K562 (cell line): ENCODE data around the gene BLZF1. TPM values are rescaled to one million over a fixed set of nuclear protein-coding genes. Genes with fewer than 3 reads are reported as not detected.

Source experiments
- ADNP ChIP-seq: fragments of 200-800 bp; sonication (Bioruptor generic); IDR thresholded peaks from 2 replicates; pipeline ENCODE4 v1.6.1; 2016; ENCODE audit warnings: missing genetic modification characterization, missing compliant biosample characterization
- CHD1 ChIP-seq: fragments of 200-600 bp; sonication (generic); IDR thresholded peaks from one replicate; pipeline ENCODE4 v1.6.1; 2012; ENCODE audit warnings: mild to moderate bottlenecking, moderate library complexity, low read length, inconsistent platforms
- HMGXB4 ChIP-seq: sonication (generic); formaldehyde crosslinking; IDR thresholded peaks from 2 replicates; pipeline ENCODE4 v1.8.1; 2023; ENCODE audit warnings: mild to moderate bottlenecking, missing genetic modification reagents
- JUNB ChIP-seq: fragments of 450-650 bp; formaldehyde crosslinking; conservative IDR thresholded peaks from 2 replicates; pipeline ENCODE4 v1.4.0; 2020; ENCODE audit warnings: mild to moderate bottlenecking
- KLF6 ChIP-seq: fragments of 250-450 bp; sonication (Bioruptor Pico); IDR thresholded peaks from 2 replicates; pipeline ENCODE4 v1.4.0; 2020; ENCODE audit warnings: mild to moderate bottlenecking, moderate library complexity, borderline replicate concordance
- NFIC ChIP-seq: fragments of 450-650 bp; IDR thresholded peaks from 2 replicates; pipeline ENCODE4 v1.6.1; 2017; ENCODE audit warnings: mild to moderate bottlenecking, inconsistent platforms
- PPARD ChIP-seq: fragments of 250-450 bp; sonication (Bioruptor Pico); IDR thresholded peaks from 2 replicates; pipeline ENCODE4 v1.8.0; 2022; ENCODE audit warnings: inconsistent platforms, mild to moderate bottlenecking, moderate library complexity
- RBM22 ChIP-seq: fragments of 200-400 bp; formaldehyde crosslinking; IDR thresholded peaks from 2 replicates; pipeline ENCODE4 v1.6.1; 2018; ENCODE audit warnings: low read length, low read depth; ENCODE audit not compliant: poor library complexity, severe bottlenecking
- SIX5 ChIP-seq, 2 experiments: IDR thresholded peaks; 2 replicates each; pipeline ENCODE4 v1.6.1; 2011; ENCODE audit warnings: low read length in 2 of 2, borderline replicate concordance in 1 of 2, low read depth in 1 of 2, mild to moderate bottlenecking in 1 of 2, moderate library complexity in 1 of 2; ENCODE audit not compliant: insufficient read depth in 1 of 2
- SMAD4 ChIP-seq: fragments of 250-450 bp; sonication (Bioruptor Pico); conservative IDR thresholded peaks from 2 replicates; pipeline ENCODE4 v1.8.0; 2021; ENCODE audit warnings: inconsistent platforms, mild to moderate bottlenecking, moderate library complexity
- STAT6 ChIP-seq: sonication (generic); formaldehyde crosslinking; IDR thresholded peaks from 2 replicates; pipeline ENCODE4 v1.8.1; 2023; ENCODE audit warnings: mild to moderate bottlenecking, missing genetic modification reagents
- TFAP4 ChIP-seq: sonication (generic); formaldehyde crosslinking; IDR thresholded peaks from 2 replicates; pipeline ENCODE4 v1.8.0; 2022; ENCODE audit warnings: missing genetic modification reagents, mild to moderate bottlenecking, moderate library complexity, borderline replicate concordance
- TGIF2 ChIP-seq: sonication (generic); formaldehyde crosslinking; IDR thresholded peaks from 2 replicates; pipeline ENCODE4 v1.8.1; 2022; ENCODE audit warnings: mild to moderate bottlenecking, missing genetic modification reagents, moderate library complexity
- ZBTB1 ChIP-seq: sonication (generic); formaldehyde crosslinking; IDR thresholded peaks from 2 replicates; pipeline ENCODE4 v1.8.1; 2023; ENCODE audit warnings: missing genetic modification reagents, low read depth, mild to moderate bottlenecking, borderline replicate concordance
- ZBTB2 ChIP-seq: fragments of 450-650 bp; IDR thresholded peaks from 2 replicates; pipeline ENCODE4 v1.6.1; 2016; ENCODE audit warnings: antibody characterized with exemption
- ZNF133 ChIP-seq: fragments of 250-450 bp; sonication (Bioruptor Pico); IDR thresholded peaks from 2 replicates; pipeline ENCODE4 v1.4.0; 2020; ENCODE audit warnings: mild to moderate bottlenecking
- polyA plus RNA-seq, 8 experiments: library from polyadenylated mRNA; depleted of rRNA in 4 of 8; stranded (reverse) in 5 of 8; unstranded in 3 of 8; fragments of >200 nt; fragmentation: Nextera tagmentation in 2 of 8; fragmentation: Illumina TruSeq in 1 of 8; extraction: Ambion mirVana in 2 of 8; extraction: Trizol in 1 of 8; gene quantifications; 2 replicates each; pipeline versions ENCODE4 v1.2.1 to v1.2.3, GENCODE V29; 2011 to 2014; ENCODE audit warnings: inconsistent platforms in 1 of 8, missing spikeins in 1 of 8
- total RNA-seq, 7 experiments: library from RNA; depleted of rRNA in 6 of 7; stranded (reverse); fragments of >200 nt in 6 of 7; fragmentation: Illumina TruSeq in 2 of 7; extraction: Trizol in 2 of 7; gene quantifications; 2 replicates each; pipeline versions ENCODE4 v1.2.1 to v1.2.3, GENCODE V29; 2011 to 2021; ENCODE audit warnings: low replicate concordance in 1 of 7
- TF ChIP-seq, protein P1 (sequence below): fragments of 150-350 bp; conservative IDR thresholded peaks from 2 replicates; pipeline ENCODE4 v1.6.1; 2014; ENCODE audit warnings: low read length

Gene BLZF1
- total and polyA plus RNA-seq, 9 of the 15 experiments (the other 6 are each of a cell fraction or from before 2014, with no cell fraction given) = 20.5 to 32.8 (median 25.3) TPM

- TF ChIP-seq STAT6 (CRISPR knock-in tag) (no peak), TFAP4 (CRISPR knock-in tag) (no peak), CHD1 (no peak), NFIC (0 out of 2 replicates have a peak, but pooled peaks have one; percentile 7), PPARD (CRISPR knock-in tag) (no peak), SMAD4 (CRISPR knock-in tag) (no peak), ZBTB2 (no peak), TGIF2 (CRISPR knock-in tag) (no peak), JUNB (CRISPR knock-in tag) (no peak), ZBTB1 (CRISPR knock-in tag) (no peak), ADNP (tag) (no peak), ZNF133 (no peak), KLF6 (no peak), SIX5 (IDR thresholded peaks at IDR 0.05; ENCODE audit: borderline replicate concordance in 1 of 2, insufficient read depth in 1 of 2, low read depth in 1 of 2, low read length in 2 of 2) (no peak), RBM22 (no peak), HMGXB4 (no peak)
- TF ChIP-seq, protein P1, sequence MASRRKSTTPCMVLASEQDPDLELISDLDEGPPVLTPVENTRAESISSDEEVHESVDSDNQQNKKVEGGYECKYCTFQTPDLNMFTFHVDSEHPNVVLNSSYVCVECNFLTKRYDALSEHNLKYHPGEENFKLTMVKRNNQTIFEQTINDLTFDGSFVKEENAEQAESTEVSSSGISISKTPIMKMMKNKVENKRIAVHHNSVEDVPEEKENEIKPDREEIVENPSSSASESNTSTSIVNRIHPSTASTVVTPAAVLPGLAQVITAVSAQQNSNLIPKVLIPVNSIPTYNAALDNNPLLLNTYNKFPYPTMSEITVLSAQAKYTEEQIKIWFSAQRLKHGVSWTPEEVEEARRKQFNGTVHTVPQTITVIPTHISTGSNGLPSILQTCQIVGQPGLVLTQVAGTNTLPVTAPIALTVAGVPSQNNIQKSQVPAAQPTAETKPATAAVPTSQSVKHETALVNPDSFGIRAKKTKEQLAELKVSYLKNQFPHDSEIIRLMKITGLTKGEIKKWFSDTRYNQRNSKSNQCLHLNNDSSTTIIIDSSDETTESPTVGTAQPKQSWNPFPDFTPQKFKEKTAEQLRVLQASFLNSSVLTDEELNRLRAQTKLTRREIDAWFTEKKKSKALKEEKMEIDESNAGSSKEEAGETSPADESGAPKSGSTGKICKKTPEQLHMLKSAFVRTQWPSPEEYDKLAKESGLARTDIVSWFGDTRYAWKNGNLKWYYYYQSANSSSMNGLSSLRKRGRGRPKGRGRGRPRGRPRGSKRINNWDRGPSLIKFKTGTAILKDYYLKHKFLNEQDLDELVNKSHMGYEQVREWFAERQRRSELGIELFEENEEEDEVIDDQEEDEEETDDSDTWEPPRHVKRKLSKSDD = no peak
Measured at GRCh38 chr1:169348383-169349036, 19.5 kb upstream of the BLZF1 start (continued).
